Hepatocyte (in vitro differentiated cells): ENCODE results near the gene LGI4. TPM values are rescaled to one million over a fixed set of nuclear protein-coding genes. Genes with fewer than 3 reads are reported as not detected.

Experiments used
- DNase-seq: peaks from one replicate; pipeline ENCODE4 v3.0.0-alpha.2; 2016; ENCODE audit warnings: low spot score
- H2AFZ ChIP-seq: fragments of 200-600 bp; sonication (generic); 2 replicates; pipeline ENCODE4 v1.6.0; 2016; ENCODE audit warnings: antibody characterized with exemption, mild to moderate bottlenecking
- H3K27ac ChIP-seq: fragments of 200-600 bp; sonication (generic); 2 replicates; pipeline ENCODE4 v1.5.1; 2016; ENCODE audit warnings: mild to moderate bottlenecking
- H3K27me3 ChIP-seq: fragments of 200-600 bp; sonication (generic); 2 replicates; pipeline ENCODE4 v1.6.1; 2016
- H3K36me3 ChIP-seq: fragments of 200-600 bp; sonication (generic); replicated peaks from 2 replicates; pipeline ENCODE4 v1.5.1; 2016; ENCODE audit warnings: low read depth; ENCODE audit not compliant: insufficient read depth
- H3K4me1 ChIP-seq: fragments of 200-600 bp; sonication (generic); 2 replicates; pipeline ENCODE4 v1.5.1; 2016; ENCODE audit warnings: mild to moderate bottlenecking, moderate library complexity; ENCODE audit not compliant: insufficient read depth
- H3K4me2 ChIP-seq: fragments of 200-600 bp; sonication (generic); 2 replicates; pipeline ENCODE4 v1.6.0; 2016
- H3K4me3 ChIP-seq: fragments of 200-600 bp; sonication (generic); 2 replicates; pipeline ENCODE4 v1.5.1; 2016; ENCODE audit warnings: mild to moderate bottlenecking
- H3K79me2 ChIP-seq: fragments of 200-600 bp; sonication (generic); 2 replicates; pipeline ENCODE4 v1.6.0; 2017; ENCODE audit warnings: mild to moderate bottlenecking
- H3K9me2 ChIP-seq: fragments of 200-600 bp; sonication (generic); replicated peaks from 2 replicates; pipeline ENCODE4 v1.6.0; 2017; ENCODE audit warnings: mild to moderate bottlenecking; ENCODE audit not compliant: insufficient read depth
- H3K9me3 ChIP-seq: fragments of 200-600 bp; sonication (generic); 2 replicates; pipeline ENCODE4 v1.5.1; 2016; ENCODE audit warnings: low read depth, mild to moderate bottlenecking
- H4K20me1 ChIP-seq: fragments of 200-600 bp; sonication (generic); 2 replicates; pipeline ENCODE4 v1.6.0; 2016; ENCODE audit warnings: mild to moderate bottlenecking; ENCODE audit not compliant: insufficient read depth, poor library complexity, severe bottlenecking
- CTCF ChIP-seq: fragments of 200-600 bp; sonication (generic); IDR thresholded peaks from 2 replicates; pipeline ENCODE4 v1.5.1; 2016; ENCODE audit warnings: antibody characterized with exemption, mild to moderate bottlenecking; ENCODE audit not compliant: poor library complexity
- EZH2 ChIP-seq: fragments of 200-600 bp; sonication (generic); IDR thresholded peaks from 2 replicates; pipeline ENCODE4 v1.6.1; 2016; ENCODE audit warnings: antibody characterized with exemption, mild to moderate bottlenecking, borderline replicate concordance
- EZH2phosphoT487 ChIP-seq: fragments of 200-600 bp; sonication (generic); IDR thresholded peaks from one replicate; pipeline ENCODE4 v1.6.1; 2018; ENCODE audit warnings: antibody characterized with exemption, mild to moderate bottlenecking, low read depth, moderate library complexity; ENCODE audit not compliant: unreplicated experiment, severe bottlenecking
- WGBS: methylation state at CpG from one replicate; pipeline ENCODE4 v1.1.6; 2016; ENCODE audit warnings: low lambda C conversion rate; ENCODE audit errors: missing lambda C conversion rate; 5-methylcytosine and 5-hydroxymethylcytosine counted together
- polyA plus RNA-seq: library from polyadenylated mRNA; unstranded; fragments of >200 nt; fragmentation: Nextera tagmentation; extraction: Ambion mirVana; gene quantifications from 2 replicates; pipeline ENCODE4 v1.2.1, GENCODE V29; 2016
- total RNA-seq: library from RNA; depleted of rRNA; stranded (reverse); fragments of >200 nt; gene quantifications from 2 replicates; pipeline ENCODE4 v1.2.3, GENCODE V29; 2014

The LGI4 gene
- total RNA-seq (2.4 and 6.3 TPM in 2 replicates), polyA plus RNA-seq (5.2 and 8.8 TPM in 2 replicates)

- TF ChIP-seq EZH2phosphoT487, result no peak
- TF ChIP-seq EZH2, result no peak
- TF ChIP-seq CTCF, result no peak
- no peaks in the 10 kb centered on the region for H3K36me3 ChIP-seq
- H3K9me3 ChIP-seq, result no peaks in the 10 kb centered on the region
- WGBS, result 71% methylated on average over 12 of the region's 15 CpGs
- H3K4me2 ChIP-seq, result peak within 1 kb of the TSS; percentile 69
- DNase-seq, result no peak
- H3K27ac ChIP-seq, result peak within 1 kb of the TSS; percentile 71
- no peaks in the 10 kb centered on the region for H4K20me1 ChIP-seq
- no peak within 1 kb of the TSS for H2AFZ ChIP-seq
- no peak within 1 kb of the TSS for H3K4me3 ChIP-seq
- H3K27me3 ChIP-seq, result no peaks in the 10 kb centered on the region
- H3K9me2 ChIP-seq, result no peaks in the 10 kb centered on the region
- no peaks in the 10 kb centered on the region for H3K79me2 ChIP-seq
- peaks cover 45% of the 10 kb centered on the region for H3K4me1 ChIP-seq
These were observed at the start of gene LGI4 for GRCh38 chr19:35134601-35135242. Gene LGI4 (minus strand): TSS chr19:35135059. CDS start chr19:35134680, 379 bp downstream.

- Histone ChIP-seq H4K20me1 (no peaks in the 10 kb centered on the region), H3K27ac (no peak overlapping the region), H3K27me3 (no peaks in the 10 kb centered on the region), H3K4me3 (no peak overlapping the region), H3K4me2 (no peak overlapping the region), H3K9me3 (no peaks in the 10 kb centered on the region), H3K79me2 (no peaks in the 10 kb centered on the region), H3K4me1 (no peaks in the 10 kb centered on the region), H2AFZ (no peak overlapping the region), H3K9me2 (no peaks in the 10 kb centered on the region), H3K36me3 (no peaks in the 10 kb centered on the region)
- 85% methylated on average over 1 of the region's 1 CpG for WGBS
- DNase-seq, result no peak
- TF ChIP-seq EZH2phosphoT487, result no peak
- no peak for TF ChIP-seq EZH2
- TF ChIP-seq CTCF, result no peak
These were observed 49.4 kb upstream of the LGI4 start for GRCh38 chr19:35184267-35184666.

- H3K9me2 ChIP-seq, result no peaks in the 10 kb centered on the region
- no peaks in the 10 kb centered on the region for H3K79me2 ChIP-seq
- no peak overlapping the region for H3K4me2 ChIP-seq
- no peaks in the 10 kb centered on the region for H4K20me1 ChIP-seq
- H3K36me3 ChIP-seq, result no peaks in the 10 kb centered on the region
- TF ChIP-seq CTCF (no peak), EZH2 (no peak), EZH2phosphoT487 (no peak)
- WGBS, result 89% methylated on average over 1 of the region's 1 CpG
- H3K4me1 ChIP-seq, result no peaks in the 10 kb centered on the region
- DNase-seq, result no peak
- no peak overlapping the region for H2AFZ ChIP-seq
- no peaks in the 10 kb centered on the region for H3K9me3 ChIP-seq
- H3K27ac ChIP-seq, result no peak overlapping the region
- H3K27me3 ChIP-seq, result no peaks in the 10 kb centered on the region
- no peak overlapping the region for H3K4me3 ChIP-seq
These were observed 46.5 kb upstream of the LGI4 start for GRCh38 chr19:35181387-35181786.
